K562 (cell line): ENCODE measurements around the gene NDUFB10. TPM values are rescaled to one million over a fixed set of nuclear protein-coding genes. Genes with fewer than 3 reads are reported as not detected.
A peak's percentile ranks its signal among the peaks of the same experiment; 100 is the strongest.

Source experiments
- CEBPG ChIP-seq, 3 experiments: fragments of 200-800 bp in 1 of 3; sonication (Bioruptor generic) in 1 of 3; sonication (generic) in 1 of 3; formaldehyde crosslinking in 1 of 3; IDR thresholded peaks in 2 of 3; conservative IDR thresholded peaks in 1 of 3; 2 replicates each; pipeline versions ENCODE4 v1.6.1 to v1.8.0; 2016 to 2022; ENCODE audit warnings: missing compliant biosample characterization in 2 of 3, missing genetic modification characterization in 2 of 3, mild to moderate bottlenecking in 1 of 3, missing genetic modification reagents in 1 of 3
- DDX20 ChIP-seq: fragments of 450-650 bp; IDR thresholded peaks from 2 replicates; pipeline ENCODE4 v1.6.1; 2016; ENCODE audit warnings: missing genetic modification characterization, low read depth, mild to moderate bottlenecking, missing compliant biosample characterization, moderate library complexity
- DMBX1 ChIP-seq: fragments of 250-450 bp; sonication (Bioruptor Pico); IDR thresholded peaks from 2 replicates; pipeline ENCODE4 v1.8.0; 2022; ENCODE audit warnings: inconsistent platforms, mild to moderate bottlenecking, moderate library complexity, borderline replicate concordance
- ERF ChIP-seq: fragments of 450-650 bp; formaldehyde crosslinking; IDR thresholded peaks from 2 replicates; pipeline ENCODE4 v1.4.0; 2020; ENCODE audit warnings: mild to moderate bottlenecking, mixed read lengths
- ILF3 ChIP-seq: fragments of 450-650 bp; IDR thresholded peaks from 2 replicates; pipeline ENCODE4 v1.6.1; 2018; ENCODE audit warnings: antibody characterized with exemption, mild to moderate bottlenecking, moderate library complexity, borderline replicate concordance
- ILK ChIP-seq: fragments of 450-650 bp; IDR thresholded peaks from 2 replicates; pipeline ENCODE4 v1.6.1; 2016; ENCODE audit warnings: missing genetic modification characterization, low read depth, mild to moderate bottlenecking, missing compliant biosample characterization, moderate library complexity, borderline replicate concordance
- JUNB ChIP-seq: fragments of 450-650 bp; formaldehyde crosslinking; conservative IDR thresholded peaks from 2 replicates; pipeline ENCODE4 v1.4.0; 2020; ENCODE audit warnings: mild to moderate bottlenecking
- MTA2 ChIP-seq: fragments of 450-650 bp; IDR thresholded peaks from 2 replicates; pipeline ENCODE4 v1.6.1; 2016; ENCODE audit warnings: low read depth
- MTF1 ChIP-seq: fragments of 250-450 bp; sonication (Bioruptor Pico); IDR thresholded peaks from 2 replicates; pipeline ENCODE4 v1.9.0; 2021; ENCODE audit warnings: moderate library complexity, mild to moderate bottlenecking, inconsistent platforms, borderline replicate concordance
- NR2C1 ChIP-seq, 2 experiments: fragments of 450-650 bp; IDR thresholded peaks; 2 replicates each; pipeline ENCODE4 v1.6.1; 2017; ENCODE audit warnings: mild to moderate bottlenecking in 2 of 2, antibody characterized with exemption in 1 of 2, inconsistent platforms in 1 of 2, missing compliant biosample characterization in 1 of 2, missing genetic modification characterization in 1 of 2
- RNF2 ChIP-seq: sonication (generic); IDR thresholded peaks from 2 replicates; pipeline ENCODE4 v1.6.1; 2016
- SIN3A ChIP-seq, 2 experiments: fragments of 150-350 bp in 1 of 2; IDR thresholded peaks; 2 replicates each; pipeline ENCODE4 v1.6.1; 2011 to 2016; ENCODE audit warnings: borderline replicate concordance in 2 of 2, low read depth in 2 of 2, low read length in 2 of 2, mild to moderate bottlenecking in 2 of 2, moderate library complexity in 2 of 2; ENCODE audit not compliant: control insufficient read depth in 1 of 2
- SMAD2 ChIP-seq: fragments of 150-350 bp; IDR thresholded peaks from 2 replicates; pipeline ENCODE4 v1.6.1; 2014; ENCODE audit warnings: low read depth, mild to moderate bottlenecking, low read length
- SNIP1 ChIP-seq: fragments of 450-650 bp; IDR thresholded peaks from 2 replicates; pipeline ENCODE4 v1.7.1; 2017; ENCODE audit warnings: low read depth, mild to moderate bottlenecking
- ZBTB12 ChIP-seq: fragments of 250-450 bp; sonication (Bioruptor Pico); IDR thresholded peaks from 2 replicates; pipeline ENCODE4 v1.4.0; 2020
- ZBTB26 ChIP-seq: fragments of 450-650 bp; formaldehyde crosslinking; IDR thresholded peaks from 2 replicates; pipeline ENCODE4 v1.4.0; 2022; ENCODE audit warnings: missing genetic modification characterization
- ZC3H11A ChIP-seq: IDR thresholded peaks from 2 replicates; pipeline ENCODE4 v1.6.1; 2012; ENCODE audit warnings: low read depth, low read length, improper control_type of control experiment
- ZEB2 ChIP-seq: fragments of 450-650 bp; IDR thresholded peaks from 2 replicates; pipeline ENCODE4 v1.6.1; 2016
- ZNF324 ChIP-seq: fragments of 250-450 bp; sonication (Bioruptor Pico); IDR thresholded peaks from 2 replicates; pipeline ENCODE4 v1.4.0; 2020; ENCODE audit warnings: mild to moderate bottlenecking
- ZNF395 ChIP-seq: fragments of 200-800 bp; sonication (Bioruptor generic); IDR thresholded peaks from 2 replicates; pipeline ENCODE4 v1.6.1; 2017; ENCODE audit warnings: missing genetic modification characterization, missing compliant biosample characterization
- ZNF398 ChIP-seq: fragments of 250-450 bp; sonication (Bioruptor Pico); IDR thresholded peaks from 2 replicates; pipeline ENCODE4 v1.8.0; 2021; ENCODE audit warnings: moderate library complexity, mild to moderate bottlenecking, inconsistent platforms
- ZNF79 ChIP-seq: fragments of 250-450 bp; sonication (Bioruptor Pico); IDR thresholded peaks from 2 replicates; pipeline ENCODE4 v1.4.0; 2020; ENCODE audit warnings: low read depth, mild to moderate bottlenecking, moderate library complexity
- polyA plus RNA-seq, 8 experiments: library from polyadenylated mRNA; depleted of rRNA in 4 of 8; stranded (reverse) in 5 of 8; unstranded in 3 of 8; fragments of >200 nt; fragmentation: Nextera tagmentation in 2 of 8; fragmentation: Illumina TruSeq in 1 of 8; extraction: Ambion mirVana in 2 of 8; extraction: Trizol in 1 of 8; gene quantifications; 2 replicates each; pipeline versions ENCODE4 v1.2.1 to v1.2.3, GENCODE V29; 2011 to 2014; ENCODE audit warnings: inconsistent platforms in 1 of 8, missing spikeins in 1 of 8
- total RNA-seq, 7 experiments: library from RNA; depleted of rRNA in 6 of 7; stranded (reverse); fragments of >200 nt in 6 of 7; fragmentation: Illumina TruSeq in 2 of 7; extraction: Trizol in 2 of 7; gene quantifications; 2 replicates each; pipeline versions ENCODE4 v1.2.1 to v1.2.3, GENCODE V29; 2011 to 2021; ENCODE audit warnings: low replicate concordance in 1 of 7

Gene NDUFB10
- total and polyA plus RNA-seq, 9 of the 15 experiments (the other 6 are each of a cell fraction or from before 2014, with no cell fraction given): 69.3 to 527 (median 161) TPM

- TF ChIP-seq ZNF398 (no peak), ZBTB12 (CRISPR knock-in tag) (peak; percentile 77), DDX20 (tag) (no peak), ZBTB26 (no peak), ZNF79 (no peak), ILK (no peak), ZEB2 (peak; percentile 10; the same call in 1 of the 2 replicates), SNIP1 (peak; percentile 94), SMAD2 (no peak), ZC3H11A (no peak), ZNF324 (CRISPR knock-in tag) (no peak), ZNF395 (CRISPR knock-in tag) (peak; percentile 94), RNF2 (peak; percentile 32; the same call in 1 of the 2 replicates), JUNB (CRISPR knock-in tag) (no peak), CEBPG (CRISPR knock-in tag; IDR thresholded peaks at IDR 0.05) (no peak; the same call in 1 of the 2 replicates), CEBPG (tag; conservative IDR thresholded peaks at IDR 0.05 in 1 of 2, IDR thresholded peaks at IDR 0.05 in 1 of 2) (no peak), ERF (CRISPR knock-in tag) (0 out of 2 replicates have a peak, but pooled peaks have one; percentile 48), MTF1 (CRISPR knock-in tag) (no peak), NR2C1 (IDR thresholded peaks at IDR 0.05) (peak; percentile 51; the same call in 1 of the 2 replicates), NR2C1 (tag; IDR thresholded peaks at IDR 0.05) (no peak), SIN3A (IDR thresholded peaks at IDR 0.05; ENCODE audit: borderline replicate concordance in 2 of 2, control insufficient read depth in 1 of 2, low read depth in 2 of 2, low read length in 2 of 2) (peak in 1 of 2 experiments; percentile 37; a peak in 2 of 4 replicates), MTA2 (no peak), DMBX1 (CRISPR knock-in tag) (peak; percentile 21; the same call in 1 of the 2 replicates), ILF3 (no peak)
Measured at GRCh38 chr16:2009791-2010510, 50.6 kb downstream of the NDUFB10 start, which contains the start of gene ZNF598 (continued).
